Heart right ventricle (tissue), 16 donors: ENCODE data around the gene TLL1. TPM values are rescaled to one million over a fixed set of nuclear protein-coding genes. Genes with fewer than 3 reads are reported as not detected.

Experiments
- ATAC-seq, 8 donors: fragments of 200-7000 bp; cut with Tn5 transposase; one replicate each; pipeline ENCODE4 v1.9.1; 2020; ENCODE audit warnings: mild to moderate bottlenecking in 8 of 8, moderate library complexity in 8 of 8, moderate number of reproducible peaks in 1 of 8
- DNase-seq, 2 donors: peaks; one replicate each; pipeline ENCODE4 v3.0.0-alpha.2; 2020
- H3K27ac ChIP-seq, 10 donors: fragments of 200-600 bp; sonication (generic) in 2 of 10; one replicate each; pipeline versions ENCODE4 v1.5.0 to v1.8.0; 2020 to 2022; ENCODE audit warnings: mild to moderate bottlenecking in 3 of 10
- H3K27me3 ChIP-seq, 7 donors: fragments of 200-600 bp; one replicate each; pipeline ENCODE4 v1.8.0; 2021 to 2022; ENCODE audit warnings: mild to moderate bottlenecking in 2 of 7
- H3K36me3 ChIP-seq, 9 donors: fragments of 200-600 bp; sonication (generic) in 1 of 9; one replicate each; pipeline versions ENCODE4 v1.5.0 to v1.8.0; 2020 to 2022; ENCODE audit warnings: mild to moderate bottlenecking in 2 of 9
- H3K4me1 ChIP-seq, 9 donors: fragments of 200-600 bp; sonication (generic) in 1 of 9; one replicate each; pipeline versions ENCODE4 v1.5.0 to v1.8.0; 2020 to 2022; ENCODE audit warnings: mild to moderate bottlenecking in 4 of 9
- H3K4me3 ChIP-seq, 10 donors: fragments of 200-600 bp; sonication (generic) in 2 of 10; one replicate each; pipeline versions ENCODE4 v1.5.0 to v1.8.0; 2020 to 2022; ENCODE audit warnings: mild to moderate bottlenecking in 7 of 10, moderate library complexity in 2 of 10
- H3K9me3 ChIP-seq, 11 donors: fragments of 200-600 bp in 10 of 11; sonication (generic) in 2 of 11; one replicate each; pipeline versions ENCODE4 v1.5.0 to v1.8.0; 2013 to 2022; ENCODE audit warnings: mild to moderate bottlenecking in 2 of 11, control low read depth in 1 of 11, moderate library complexity in 1 of 11
- WGBS, 2 donors: extraction: QIAGEN DNeasy Blood & Tissue Kit; methylation state at CpG; one replicate each; pipeline ENCODE4 v1.1.7; 2013; ENCODE audit warnings: inconsistent platforms in 1 of 2; 5-methylcytosine and 5-hydroxymethylcytosine counted together
- intact Hi-C, 10 donors: fragments of 100-400 bp; cut with DNase I; formaldehyde crosslinking; loops; one replicate each; pipeline versions ENCODE4 v1.11.1 to v1.14.2; 2022
- polyA plus RNA-seq, 2 donors: library from polyadenylated mRNA; stranded (reverse); fragments of 200-250 nt; gene quantifications; one replicate each; pipeline ENCODE4 v1.2.3, GENCODE V29; 2013
- total RNA-seq, 10 donors: library from RNA; stranded (reverse); fragmentation: NEBNext Ultra II Directional in 3 of 10; extraction: Animal tissue kit (Norgen Biotek cat#: 25700) in 3 of 10; gene quantifications; one replicate each; pipeline versions ENCODE4 v1.2.1 to v1.2.4, GENCODE V29; 2021 to 2023
- TF ChIP-seq, protein P1 (sequence below), 9 donors: fragments of 200-600 bp; sonication (generic) in 2 of 9; IDR thresholded peaks; one replicate each; pipeline versions ENCODE4 v1.5.0 to v1.8.0; 2021 to 2022; ENCODE audit warnings: antibody characterized with exemption in 9 of 9, mild to moderate bottlenecking in 5 of 9, moderate library complexity in 1 of 9
- donor health status: Arrhythmogenic right ventricular cardiomyopathy.
- donor health status: ischemic (EF 13 %, LVEDD 7.1; RV severe dilation, severe dysfunction).
- donor health status: healthy with polysubstance abuse.
- donor health status: DM: no; HTN: yes; CAD: no.
- donor health status: DM: no; HTN: no; CAD: no.
- donor health status: ischemic (EF 25% LVEDD 6.9; RV normal size, moderate dysfunction).
- donor health status: ischemic (EF 25% LVEDD 5.7; RV mildly dilated, moderate dysfunction).
- donor health status: healthy.
- donor health status: DM: yes; HTN: yes; CAD: no.
- donor health status: Ischemic cardiomyopathy.
- donor health status: ischemic (EF 35%, LVEDD 5.7; RV mildly dilated, moderate dysfunction).
- donor health status: nonischemic (EF 11% LVEDD 7.7; RV severe dilation, severe dysfunction).
- donor health status: DM: yes; HTN: yes; CAD: no.
- donor health status: PGD.
- donor health status: ischemic (EF 29% LVEDD 5.4; RV normal size, mild dysfunction).
- donor health status: nonischemic (EF 23%, LVEDD 6.1; RV moderate dilation, normal function).

Gene TLL1
- total and polyA plus RNA-seq, 12 donors = 0.17 to 2.3 (median 0.71) TPM

DNA sequence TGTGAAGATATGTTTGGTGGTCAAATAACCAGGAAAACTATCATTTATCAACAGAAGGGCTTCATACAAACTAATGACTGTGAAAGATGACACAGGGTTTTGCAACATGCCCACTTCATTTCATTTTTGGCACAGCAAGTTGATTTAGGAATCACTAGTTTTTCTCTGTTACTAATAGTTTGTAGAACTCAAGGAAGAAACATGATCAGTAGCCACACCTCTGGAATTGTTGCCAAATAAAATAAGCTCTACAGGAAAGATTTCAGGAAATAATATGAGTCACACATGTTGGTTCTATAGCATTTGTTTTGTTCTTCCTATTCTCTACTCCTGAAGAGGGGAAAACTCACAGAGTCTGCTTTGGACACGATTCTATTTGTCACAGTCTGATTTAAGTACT, 255.4 kb downstream of the TLL1 start:
- H3K36me3 ChIP-seq = no peaks in the 10 kb centered on the region
- H3K27me3 ChIP-seq = no peaks in the 10 kb centered on the region
- H3K9me3 ChIP-seq = peaks cover 0 to 13% (median 0%) of the 10 kb centered on the region in 11 donors
- H3K4me3 ChIP-seq = no peak overlapping the region
- WGBS, 2 donors = 28 to 51% methylated on average over 1 of the region's 1 CpG
- H3K27ac ChIP-seq = no peak overlapping the region
- ATAC-seq = no peak
- no peaks in the 10 kb centered on the region for H3K4me1 ChIP-seq
- DNase-seq = no peak
- intact Hi-C loops = no loop called here
- TF ChIP-seq, protein P1, sequence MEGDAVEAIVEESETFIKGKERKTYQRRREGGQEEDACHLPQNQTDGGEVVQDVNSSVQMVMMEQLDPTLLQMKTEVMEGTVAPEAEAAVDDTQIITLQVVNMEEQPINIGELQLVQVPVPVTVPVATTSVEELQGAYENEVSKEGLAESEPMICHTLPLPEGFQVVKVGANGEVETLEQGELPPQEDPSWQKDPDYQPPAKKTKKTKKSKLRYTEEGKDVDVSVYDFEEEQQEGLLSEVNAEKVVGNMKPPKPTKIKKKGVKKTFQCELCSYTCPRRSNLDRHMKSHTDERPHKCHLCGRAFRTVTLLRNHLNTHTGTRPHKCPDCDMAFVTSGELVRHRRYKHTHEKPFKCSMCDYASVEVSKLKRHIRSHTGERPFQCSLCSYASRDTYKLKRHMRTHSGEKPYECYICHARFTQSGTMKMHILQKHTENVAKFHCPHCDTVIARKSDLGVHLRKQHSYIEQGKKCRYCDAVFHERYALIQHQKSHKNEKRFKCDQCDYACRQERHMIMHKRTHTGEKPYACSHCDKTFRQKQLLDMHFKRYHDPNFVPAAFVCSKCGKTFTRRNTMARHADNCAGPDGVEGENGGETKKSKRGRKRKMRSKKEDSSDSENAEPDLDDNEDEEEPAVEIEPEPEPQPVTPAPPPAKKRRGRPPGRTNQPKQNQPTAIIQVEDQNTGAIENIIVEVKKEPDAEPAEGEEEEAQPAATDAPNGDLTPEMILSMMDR (IDR thresholded peaks at IDR 0.05) = no peak

DNA sequence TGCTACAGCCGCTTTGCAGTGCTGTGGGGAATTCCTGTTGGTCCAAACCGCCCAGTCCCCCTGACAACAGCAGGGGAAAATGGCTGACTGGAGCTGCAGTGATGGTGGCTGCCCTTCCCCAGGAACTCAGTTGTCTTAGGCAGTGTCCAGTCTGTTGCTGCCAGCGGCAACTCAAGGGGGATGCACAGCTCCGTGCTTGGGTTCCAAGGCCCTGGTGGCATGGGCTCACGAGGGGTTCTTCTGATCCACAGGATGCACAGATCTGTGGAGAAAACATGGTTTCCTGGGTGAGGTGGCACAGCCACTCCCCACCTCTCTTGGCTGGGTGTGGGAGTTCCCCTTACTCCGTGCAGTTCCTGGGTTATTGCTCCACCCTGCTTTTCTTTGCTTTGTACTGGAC, 261.2 kb downstream of the TLL1 start:
- no peak overlapping the region for H3K4me3 ChIP-seq
- H3K9me3 ChIP-seq = peaks cover 0 to 13% (median 0%) of the 10 kb centered on the region in 11 donors
- H3K4me1 ChIP-seq = no peaks in the 10 kb centered on the region
- DNase-seq = no peak
- peaks cover 0 to 1% (median 0%) of the 10 kb centered on the region in 7 donors for H3K27me3 ChIP-seq
- no peak overlapping the region for H3K27ac ChIP-seq
- intact Hi-C loops = loop anchor here in 1 of 10 donors (5.0 kb wide), 1 partner anchor 1988 kb away; no protein-coding TSS in a partner anchor
- no peak for ATAC-seq
- TF ChIP-seq, protein P1 (IDR thresholded peaks at IDR 0.05) = no peak
- WGBS, 2 donors = 66 to 76% methylated on average over 6 of the region's 6 CpGs
- H3K36me3 ChIP-seq = no peaks in the 10 kb centered on the region

DNA sequence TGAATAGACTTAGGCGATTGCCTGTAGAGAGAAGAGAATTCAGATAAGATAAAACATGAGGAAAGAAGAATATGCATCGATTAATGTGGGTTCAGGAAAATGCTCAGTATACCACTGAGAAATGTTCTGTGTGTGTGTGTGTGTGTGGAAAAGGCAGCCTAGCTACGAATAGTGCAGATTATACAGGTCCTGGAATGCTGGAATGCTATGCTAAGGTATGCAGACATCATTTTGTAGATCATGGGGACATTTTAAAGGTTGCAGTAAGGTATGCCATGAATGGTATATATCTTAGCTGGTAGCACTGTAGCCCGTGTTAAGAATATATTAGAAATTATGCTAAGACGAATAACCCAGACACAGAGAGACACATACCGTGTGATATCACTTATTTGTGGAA, 267.9 kb downstream of the TLL1 start:
- Histone ChIP-seq H3K4me1 (no peaks in the 10 kb centered on the region), H3K9me3 (no peaks in the 10 kb centered on the region), H3K27me3 (peaks cover 0 to 7% (median 0%) of the 10 kb centered on the region in 7 donors), H3K36me3 (no peaks in the 10 kb centered on the region), H3K4me3 (no peak overlapping the region), H3K27ac (no peak overlapping the region)
- ATAC-seq (no peak), DNase-seq (no peak)
- intact Hi-C loops = no loop called here
- TF ChIP-seq, protein P1 (IDR thresholded peaks at IDR 0.05) = no peak
- 64 to 67% methylated on average over 6 of the region's 6 CpGs for WGBS, 2 donors

DNA sequence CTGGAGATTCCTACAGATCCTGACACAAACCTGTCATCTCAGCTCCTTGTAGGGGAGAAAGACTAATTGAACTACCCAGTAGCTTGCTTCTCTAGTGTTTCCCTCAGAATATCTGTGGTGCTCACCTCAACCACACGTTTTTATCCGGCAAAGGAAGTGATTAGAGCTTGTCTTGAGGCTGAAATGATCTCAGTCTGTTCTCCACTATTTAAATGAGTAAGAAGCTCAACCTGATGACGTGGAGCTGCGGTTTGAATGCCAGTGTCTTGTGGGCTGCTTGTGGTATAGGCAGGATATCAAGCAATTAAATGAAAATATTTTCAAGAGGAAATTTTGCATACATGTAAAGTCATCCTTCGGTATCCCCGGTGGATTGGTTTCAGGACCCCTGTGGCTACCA, 270.2 kb downstream of the TLL1 start:
- H3K36me3 ChIP-seq = no peaks in the 10 kb centered on the region
- TF ChIP-seq, protein P1 (IDR thresholded peaks at IDR 0.05) = no peak
- H3K4me3 ChIP-seq = no peak overlapping the region
- H3K4me1 ChIP-seq = no peaks in the 10 kb centered on the region
- intact Hi-C loops = no loop called here
- H3K9me3 ChIP-seq = no peaks in the 10 kb centered on the region
- peaks cover 0 to 7% (median 0%) of the 10 kb centered on the region in 7 donors for H3K27me3 ChIP-seq
- no peak overlapping the region for H3K27ac ChIP-seq
- 83 to 85% methylated on average over 6 of the region's 6 CpGs for WGBS, 2 donors
- DNase-seq (no peak), ATAC-seq (no peak)
